Pericardium fibroblast (primary cell): Measurements from ENCODE around the gene ZNF557. TPM values are rescaled to one million over a fixed set of nuclear protein-coding genes. Genes with fewer than 3 reads are reported as not detected.

ENCODE experiments used
- total RNA-seq: library from RNA; depleted of rRNA; stranded (reverse); fragments of >200 nt; gene quantifications from 2 replicates; pipeline ENCODE4 v1.2.3, GENCODE V29; 2015

Gene ZNF557
- 7.8 and 8.2 TPM in 2 replicates for total RNA-seq

GRCh38 chr19:7069042-7069903 is at the start of gene ZNF557:
TSS of gene ZNF557 (plus strand) at chr19:7069703. CDS start at chr19:7075075, 5,372 bp downstream.

DNA sequence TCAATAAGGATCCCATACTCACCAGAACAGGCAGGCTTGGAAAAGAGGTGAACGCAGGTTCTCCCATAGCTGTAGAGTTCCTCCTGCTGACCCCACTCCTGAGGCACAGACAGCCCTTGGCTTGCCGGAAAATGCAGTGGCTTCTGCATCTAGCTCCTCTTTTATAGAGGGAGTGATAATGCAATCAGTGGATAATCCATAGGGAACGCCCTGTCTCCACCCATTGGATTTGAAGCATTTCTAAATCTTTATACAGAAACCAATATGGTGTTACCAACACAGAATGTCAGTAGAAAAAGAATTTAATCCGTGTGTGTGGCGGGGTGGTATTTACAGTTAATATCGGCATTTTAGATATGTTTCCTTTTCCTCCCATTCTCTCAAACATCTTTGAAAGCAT is 48.2 kb upstream of the ZNF557 start, which contains the start of gene MBD3L2B:
TSS of gene MBD3L2B (minus strand) at position 101 of the 400 bp plus-strand sequence. CDS start at position 67, 34 bp downstream.

DNA sequence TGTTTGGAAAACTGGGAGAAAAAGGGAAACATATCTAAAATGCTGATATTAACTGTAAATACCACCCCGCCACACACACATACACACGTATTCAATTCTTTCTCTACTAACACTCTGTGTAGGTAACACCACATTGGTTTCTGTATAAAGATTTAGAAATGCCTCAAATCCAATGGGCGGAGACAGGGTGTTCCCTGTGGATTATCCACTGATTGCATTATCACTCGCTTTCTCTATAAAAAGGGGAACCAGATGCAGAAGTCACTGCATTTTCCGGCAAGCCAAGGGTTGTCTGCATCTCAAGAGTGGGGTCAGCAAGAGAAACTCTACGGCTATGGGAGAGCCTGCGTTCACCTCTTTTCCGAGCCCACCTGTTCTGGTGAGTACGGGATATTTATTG is 39.2 kb upstream of the ZNF557 start, which contains the start of gene MBD3L5:
TSS of gene MBD3L5 (plus strand) at position 301 of the 400 bp plus-strand sequence. CDS start at position 335, 34 bp downstream.

GRCh38 chr19:7040079-7040478 is 29.4 kb upstream of the ZNF557 start, which contains the start of gene MBD3L4:
TSS of gene MBD3L4 (minus strand) at chr19:7040179. CDS start at chr19:7040144, 35 bp downstream.

GRCh38 chr19:7049021-7049420 is 20.5 kb upstream of the ZNF557 start, which contains the start of gene MBD3L2:
TSS of gene MBD3L2 (plus strand) at chr19:7049321. CDS start at chr19:7049374, 53 bp downstream.

GRCh38 chr19:7058576-7058975 is 10.9 kb upstream of the ZNF557 start, which contains the start of gene MBD3L3:
TSS of gene MBD3L3 (minus strand) at chr19:7058676. CDS start at chr19:7058605, 71 bp downstream.

Other genes starting within 250 kb of the ZNF557 start
- not detected in 2 replicates for gene ADGRE1, start 182.1 kb upstream of the ZNF557 start, total RNA-seq
- not detected in 2 replicates for gene MBD3L2B, start 48.3 kb upstream of the ZNF557 start, total RNA-seq
- not detected in 2 replicates for gene MBD3L5, start 39.1 kb upstream of the ZNF557 start, total RNA-seq
- not detected in 2 replicates for gene MBD3L4, start 29.5 kb upstream of the ZNF557 start, total RNA-seq
- gene MBD3L2, start 20.4 kb upstream of the ZNF557 start, total RNA-seq: not detected in 2 replicates
- not detected in 2 replicates for gene MBD3L3, start 11.0 kb upstream of the ZNF557 start, total RNA-seq
- gene INSR, start 224.7 kb downstream of the ZNF557 start, total RNA-seq: 17.2 and 28.4 TPM in 2 replicates